Measurements from ENCODE around the gene CSGALNACT2. TPM values are rescaled to one million over a fixed set of nuclear protein-coding genes. Genes with fewer than 3 reads are reported as not detected.

Gene CSGALNACT2
- polyA plus RNA-seq, 1 of the 3 experiments (the other 2 are of a cell fraction): 11.5 TPM

- ChIA-PET POLR2A (no interaction called here), CTCF (interaction anchor here (0.9 to 2.7 kb wide), 3 partner anchors 30 to 352 kb away, joined by 3 to 10 read pairs (median 3); no protein-coding TSS in a partner anchor)
- 97% methylated on average over 6 of the region's 12 CpGs for WGBS (ENCODE audit: low lambda C conversion rate)
- DNase-seq: no peak
- Histone ChIP-seq H3K4me2 (no peak overlapping the region), H3K27ac (ENCODE audit: low read depth in 2 of 2, low read length in 1 of 2) (peak overlapping the region in 1 of 2 experiments; percentile 28; a peak in 1 of 4 replicates), H3F3A (replicated peaks; ENCODE audit: insufficient read depth) (no peaks in the 10 kb centered on the region), H3K4me1 (ENCODE audit: control insufficient read depth in 1 of 2, insufficient read depth in 2 of 2, low read depth in 1 of 2, low read length in 1 of 2) (peaks cover 0 to 46% of the 10 kb centered on the region in 2 experiments; a peak in 1 of 4 replicates), H3K9ac (no peak overlapping the region), H4K20me1 (ENCODE audit: insufficient read depth) (no peaks in the 10 kb centered on the region), H3K36me3 (replicated peaks in 1 of 2; ENCODE audit: control insufficient read depth in 1 of 2, insufficient read depth in 2 of 2, low read length in 1 of 2) (peaks cover 0 to 2% of the 10 kb centered on the region in 2 experiments), H3K79me2 (ENCODE audit: insufficient read depth) (no peaks in the 10 kb centered on the region), H2AFZ (ENCODE audit: low read depth) (no peak overlapping the region), H3K9me2 (no peaks in the 10 kb centered on the region), H3K9me3 (no peaks in the 10 kb centered on the region), H3K4me3 (ENCODE audit: low read depth in 2 of 2, low read length in 1 of 2) (no peak overlapping the region), H3K27me3 (ENCODE audit: insufficient read depth) (no peaks in the 10 kb centered on the region)
- TF ChIP-seq SMC3 (IDR thresholded peaks at IDR 0.05; ENCODE audit: low read depth, low read length) (no peak), RFX5 (IDR thresholded peaks at IDR 0.05; ENCODE audit: low read length) (no peak), USF1 (IDR thresholded peaks at IDR 0.05; ENCODE audit: borderline replicate concordance, low read depth) (no peak), CHD2 (IDR thresholded peaks at IDR 0.05; ENCODE audit: low read length, partially characterized antibody) (no peak), MEF2A (IDR thresholded peaks at IDR 0.05; ENCODE audit: borderline replicate concordance, low read depth) (no peak), GATA2 (CRISPR knock-in tag; IDR thresholded peaks at IDR 0.05) (no peak), PBX3 (IDR thresholded peaks at IDR 0.05) (no peak), RAD21 (IDR thresholded peaks at IDR 0.05; ENCODE audit: low read length) (no peak), GABPA (IDR thresholded peaks at IDR 0.05; ENCODE audit: low read depth) (no peak), TEAD4 (IDR thresholded peaks at IDR 0.05; ENCODE audit: borderline replicate concordance, insufficient read depth) (no peak), TAF1 (IDR thresholded peaks at IDR 0.05; ENCODE audit: borderline replicate concordance, low read depth, low read length) (no peak), ZBTB33 (IDR thresholded peaks at IDR 0.05; ENCODE audit: borderline replicate concordance, low read depth) (no peak), EP300 (IDR thresholded peaks at IDR 0.05; ENCODE audit: borderline replicate concordance in 1 of 2, low read depth in 1 of 2, low read length in 1 of 2) (no peak), USF2 (IDR thresholded peaks at IDR 0.05; ENCODE audit: borderline replicate concordance, low read depth, low read length) (no peak), RCOR1 (IDR thresholded peaks at IDR 0.05; ENCODE audit: low read length) (no peak), MXI1 (IDR thresholded peaks at IDR 0.05; ENCODE audit: low read depth, low read length) (no peak), FOXM1 (IDR thresholded peaks at IDR 0.05; ENCODE audit: low read depth) (no peak)
Measured at GRCh38 chr10:43108951-43109350, 29.3 kb upstream of the CSGALNACT2 start.

Data from SK-N-SH (cell line).